Neuronal stem cell (in vitro differentiated cells): ENCODE data around the gene CFAP77.

ENCODE experiments used
- DNase-seq: peaks from one replicate; pipeline ENCODE4 v3.0.0-alpha.2; 2013; ENCODE audit warnings: low spot score
- H2AFZ ChIP-seq: one replicate; pipeline ENCODE4 v1.6.1; 2013; ENCODE audit warnings: mild to moderate bottlenecking, low read length, inconsistent platforms
- H2AK5ac ChIP-seq: 2 replicates; pipeline ENCODE4 v1.6.1; 2013; ENCODE audit warnings: low read depth, mild to moderate bottlenecking, inconsistent platforms, low read length, moderate library complexity, mixed read lengths
- H2BK120ac ChIP-seq: 2 replicates; pipeline ENCODE4 v1.6.1; 2013; ENCODE audit warnings: low read depth, mild to moderate bottlenecking, inconsistent platforms, low read length, moderate library complexity, mixed read lengths
- H2BK12ac ChIP-seq: one replicate; pipeline ENCODE4 v1.6.1; 2013; ENCODE audit warnings: low read length, inconsistent platforms
- H2BK15ac ChIP-seq: 2 replicates; pipeline ENCODE4 v1.6.1; 2013; ENCODE audit warnings: mild to moderate bottlenecking, low read length, inconsistent platforms, mixed read lengths
- H2BK5ac ChIP-seq: one replicate; pipeline ENCODE4 v1.6.1; 2013; ENCODE audit warnings: inconsistent platforms, mild to moderate bottlenecking, low read length, moderate library complexity
- H3K14ac ChIP-seq: one replicate; pipeline ENCODE4 v1.6.1; 2013; ENCODE audit warnings: low read length, inconsistent platforms
- H3K18ac ChIP-seq: 2 replicates; pipeline ENCODE4 v1.6.1; 2013; ENCODE audit warnings: low read length, inconsistent platforms
- H3K23ac ChIP-seq: 2 replicates; pipeline ENCODE4 v1.6.1; 2013; ENCODE audit warnings: low read depth, mild to moderate bottlenecking, mixed read lengths, low read length, inconsistent platforms; ENCODE audit not compliant: poor library complexity
- H3K27ac ChIP-seq: replicated peaks from 3 replicates; pipeline ENCODE4 v1.5.1; 2013; ENCODE audit warnings: low read length, inconsistent platforms
- H3K27me3 ChIP-seq, 3 experiments: 2 replicates each; pipeline ENCODE4 v1.6.1; 2013; ENCODE audit warnings: low read length in 3 of 3, mild to moderate bottlenecking in 2 of 3, inconsistent platforms in 1 of 3, low read depth in 1 of 3, mixed read lengths in 1 of 3, moderate library complexity in 1 of 3; ENCODE audit not compliant: control insufficient read depth in 3 of 3, insufficient read depth in 3 of 3
- H3K36me3 ChIP-seq, 2 donors: replicated peaks in 1 of 2; 2 replicates each; pipeline ENCODE4 v1.6.1; 2013; ENCODE audit warnings: low read length in 2 of 2; ENCODE audit not compliant: control insufficient read depth in 2 of 2, insufficient read depth in 2 of 2
- H3K4ac ChIP-seq: 2 replicates; pipeline ENCODE4 v1.6.1; 2013; ENCODE audit warnings: inconsistent platforms, mild to moderate bottlenecking, low read length, moderate library complexity
- H3K4me1 ChIP-seq, 2 donors: 1 replicate in 1 of 2; 2 replicates in 1 of 2; pipeline ENCODE4 v1.6.1; 2013; ENCODE audit warnings: low read length in 2 of 2, low read depth in 1 of 2; ENCODE audit not compliant: control insufficient read depth in 2 of 2, insufficient read depth in 1 of 2
- H3K4me2 ChIP-seq: one replicate; pipeline ENCODE4 v1.6.1; 2013; ENCODE audit warnings: mild to moderate bottlenecking, low read length, inconsistent platforms; ENCODE audit not compliant: insufficient read depth, poor library complexity, severe bottlenecking
- H3K4me3 ChIP-seq, 2 donors: 2 replicates each; pipeline ENCODE4 v1.5.1; 2013; ENCODE audit warnings: low read length in 2 of 2, mild to moderate bottlenecking in 2 of 2, inconsistent platforms in 1 of 2, moderate library complexity in 1 of 2
- H3K79me1 ChIP-seq: one replicate; pipeline ENCODE4 v1.6.1; 2013; ENCODE audit warnings: low read depth, mild to moderate bottlenecking, inconsistent platforms, low read length, moderate library complexity
- H3K9ac ChIP-seq: one replicate; pipeline ENCODE4 v1.6.1; 2013; ENCODE audit warnings: mild to moderate bottlenecking, low read depth, low read length, inconsistent platforms; ENCODE audit not compliant: poor library complexity
- H3K9me3 ChIP-seq, 2 donors: replicated peaks in 1 of 2; 2 replicates each; pipeline versions ENCODE3 to v1.6.1; 2013; ENCODE audit warnings: low read length in 2 of 2, mild to moderate bottlenecking in 2 of 2, inconsistent platforms in 1 of 2, low read depth in 1 of 2, mixed read lengths in 1 of 2, moderate library complexity in 1 of 2; ENCODE audit not compliant: control insufficient read depth in 2 of 2, insufficient read depth in 1 of 2
- H4K8ac ChIP-seq: one replicate; pipeline ENCODE4 v1.6.1; 2013; ENCODE audit warnings: low read depth, mild to moderate bottlenecking, inconsistent platforms, low read length, moderate library complexity
- H4K91ac ChIP-seq: one replicate; pipeline ENCODE4 v1.6.1; 2013; ENCODE audit warnings: low read length, low read depth, mild to moderate bottlenecking, inconsistent platforms; ENCODE audit not compliant: poor library complexity
- WGBS, 2 donors: extraction: QIAGEN DNeasy Blood & Tissue Kit; methylation state at CpG; one replicate each; pipeline ENCODE4 v1.1.7; 2013; ENCODE audit warnings: missing lambda C conversion rate in 2 of 2, mixed read lengths in 1 of 2; ENCODE audit not compliant: insufficient read length in 2 of 2, insufficient replicate concordance in 1 of 2; ENCODE audit errors: extremely low coverage in 2 of 2; 5-methylcytosine and 5-hydroxymethylcytosine counted together

Gene CFAP77

GRCh38 chr9:132384376-132384775 lies 25.6 kb upstream of the CFAP77 start:
- Histone ChIP-seq H4K8ac (no peak overlapping the region), H3K27ac (no peak overlapping the region), H3K4me3 (no peak overlapping the region), H3K4me1 (no peaks in the 10 kb centered on the region), H2BK12ac (no peak overlapping the region), H3K79me1 (peaks cover 1% of the 10 kb centered on the region), H3K4ac (no peak overlapping the region), H3K27me3 (no peaks in the 10 kb centered on the region), H2BK120ac (no peak overlapping the region), H3K14ac (no peak overlapping the region), H3K9ac (no peak overlapping the region), H3K36me3 (peaks cover 46 to 95% of the 10 kb centered on the region in 2 donors), H2BK15ac (no peak overlapping the region), H3K9me3 (no peaks in the 10 kb centered on the region), H4K91ac (no peak overlapping the region), H2AK5ac (no peak overlapping the region), H3K23ac (no peak overlapping the region), H2BK5ac (no peak overlapping the region), H3K4me2 (no peak overlapping the region), H3K18ac (no peak overlapping the region), H2AFZ (no peak overlapping the region)
- no CpG with 5 or more reads among the region's 8 CpGs for WGBS, 2 donors
- DNase-seq: no peak

DNA sequence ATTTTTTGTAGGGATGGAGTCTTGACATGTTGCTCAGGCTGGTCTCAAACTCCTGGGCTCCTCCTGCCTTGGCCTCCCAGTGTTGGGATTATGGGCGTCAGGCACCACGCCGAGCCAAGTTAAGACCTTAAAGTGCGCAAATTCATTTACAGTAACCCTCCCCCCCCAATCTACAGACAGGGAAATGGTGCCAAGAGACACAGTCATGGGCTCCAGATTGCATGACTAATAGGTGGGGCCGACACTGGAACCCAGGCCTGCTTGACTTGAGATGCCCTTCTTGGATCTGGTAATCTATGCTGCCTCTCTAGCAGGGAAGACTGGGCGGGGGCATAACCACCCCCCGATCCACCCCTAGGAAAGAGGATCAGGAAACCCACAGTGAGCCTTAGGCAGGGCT lies 22.9 kb upstream of the CFAP77 start:
- no peaks in the 10 kb centered on the region for H3K27me3 ChIP-seq

DNA sequence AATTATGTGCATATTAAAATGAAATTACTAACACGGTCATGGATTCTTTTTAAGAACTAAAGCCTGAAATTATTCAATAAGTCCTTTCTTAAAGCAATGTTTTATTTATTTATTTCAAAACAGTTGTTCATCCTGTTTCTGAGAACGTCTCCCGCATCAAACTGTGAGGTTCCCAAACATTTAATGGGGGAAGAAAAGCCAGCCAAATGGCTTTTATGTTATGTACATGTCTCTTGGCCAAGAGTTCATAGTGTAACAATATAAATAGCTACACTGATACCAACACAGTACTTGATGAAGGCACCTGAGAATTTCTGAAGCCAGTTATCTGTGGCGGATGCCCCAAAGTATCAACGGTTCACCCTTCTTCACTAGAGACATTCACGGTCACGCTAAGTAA lies 19.0 kb upstream of the CFAP77 start:
- H2BK15ac ChIP-seq: no peak overlapping the region
- H3K4ac ChIP-seq: no peak overlapping the region
- WGBS, 2 donors: no CpG with 5 or more reads among the region's 7 CpGs
- no peak overlapping the region for H2AFZ ChIP-seq
- H3K18ac ChIP-seq: no peak overlapping the region
- H3K27me3 ChIP-seq: no peaks in the 10 kb centered on the region
- H3K23ac ChIP-seq: no peak overlapping the region
- no peak overlapping the region for H4K91ac ChIP-seq
- DNase-seq: no peak
- no peak overlapping the region for H3K14ac ChIP-seq
- H3K4me1 ChIP-seq: no peaks in the 10 kb centered on the region
- H3K36me3 ChIP-seq: peaks cover 50 to 96% of the 10 kb centered on the region in 2 donors
- H2BK120ac ChIP-seq: no peak overlapping the region
- H2AK5ac ChIP-seq: no peak overlapping the region
- no peak overlapping the region for H2BK5ac ChIP-seq
- no peak overlapping the region for H3K4me2 ChIP-seq
- H3K9me3 ChIP-seq: no peaks in the 10 kb centered on the region
- no peak overlapping the region for H2BK12ac ChIP-seq
- H3K4me3 ChIP-seq: no peak overlapping the region
- H3K79me1 ChIP-seq: no peaks in the 10 kb centered on the region
- H3K27ac ChIP-seq: no peak overlapping the region
- H3K9ac ChIP-seq: no peak overlapping the region
- H4K8ac ChIP-seq: no peak overlapping the region

More for the DNA sequence above, 22.9 kb upstream of the CFAP77 start:
- Histone ChIP-seq H2BK5ac (no peak overlapping the region), H3K4ac (no peak overlapping the region), H3K27ac (no peak overlapping the region), H2BK12ac (no peak overlapping the region), H3K9ac (no peak overlapping the region), H3K79me1 (no peaks in the 10 kb centered on the region), H2AFZ (no peak overlapping the region), H4K8ac (no peak overlapping the region), H2BK15ac (no peak overlapping the region), H2BK120ac (no peak overlapping the region), H3K9me3 (no peaks in the 10 kb centered on the region), H3K23ac (no peak overlapping the region), H3K4me3 (no peak overlapping the region), H2AK5ac (no peak overlapping the region), H3K18ac (no peak overlapping the region), H3K4me2 (no peak overlapping the region), H3K36me3 (peaks cover 50 to 98% of the 10 kb centered on the region in 2 donors), H3K14ac (no peak overlapping the region), H4K91ac (no peak overlapping the region), H3K4me1 (no peaks in the 10 kb centered on the region)
- no peak for DNase-seq
- no CpG with 5 or more reads among the region's 7 CpGs for WGBS, 2 donors

DNA sequence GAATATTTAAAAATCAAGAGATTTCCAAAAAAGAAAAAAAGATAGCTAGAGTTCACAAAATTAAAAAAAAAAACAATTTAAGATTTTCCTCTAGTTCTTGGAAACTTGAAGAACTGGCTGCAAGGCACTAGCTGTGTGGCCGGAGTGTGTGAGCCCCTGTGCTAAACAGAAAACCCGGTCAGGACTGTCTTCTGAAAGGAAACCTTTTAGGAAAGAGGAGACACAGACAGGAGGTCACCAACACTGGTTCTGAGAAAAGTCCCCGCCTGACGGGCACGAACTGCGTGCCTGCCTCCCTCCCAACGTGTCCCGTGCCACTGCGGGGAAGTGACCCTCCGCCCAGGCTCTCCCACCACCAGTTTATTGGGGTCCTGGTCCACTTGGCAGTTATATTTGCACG lies 18.6 kb upstream of the CFAP77 start:
- H2BK15ac ChIP-seq: no peak overlapping the region
- no peak for DNase-seq
- no peak overlapping the region for H4K8ac ChIP-seq
- H3K14ac ChIP-seq: no peak overlapping the region
- no peak overlapping the region for H3K18ac ChIP-seq
- no peaks in the 10 kb centered on the region for H3K79me1 ChIP-seq
- no peaks in the 10 kb centered on the region for H3K9me3 ChIP-seq
- no peak overlapping the region for H3K27ac ChIP-seq
- peaks cover 51 to 96% of the 10 kb centered on the region in 2 donors for H3K36me3 ChIP-seq
- H2BK5ac ChIP-seq: no peak overlapping the region
- H3K9ac ChIP-seq: no peak overlapping the region
- no CpG with 5 or more reads among the region's 11 CpGs for WGBS, 2 donors
- no peak overlapping the region for H2AFZ ChIP-seq
- H2BK120ac ChIP-seq: no peak overlapping the region
- H2BK12ac ChIP-seq: no peak overlapping the region
- no peaks in the 10 kb centered on the region for H3K27me3 ChIP-seq
- no peak overlapping the region for H3K23ac ChIP-seq
- H3K4me3 ChIP-seq: no peak overlapping the region
- H3K4me2 ChIP-seq: no peak overlapping the region
- no peak overlapping the region for H4K91ac ChIP-seq
- no peak overlapping the region for H3K4ac ChIP-seq
- H2AK5ac ChIP-seq: no peak overlapping the region
- H3K4me1 ChIP-seq: no peaks in the 10 kb centered on the region
